Fibroblast of lung (primary cell): Measurements from ENCODE around the gene SLIT3.

Experiments
- CTCF ChIP-seq, 2 donors: IDR thresholded peaks in 1 of 2; conservative IDR thresholded peaks in 1 of 2; 1 replicate in 1 of 2; 2 replicates in 1 of 2; pipeline ENCODE4 v1.5.1; 2011 to 2012; ENCODE audit warnings: low read length in 2 of 2, control low read depth in 1 of 2, inconsistent platforms in 1 of 2, low read depth in 1 of 2, mild to moderate bottlenecking in 1 of 2
- EZH2 ChIP-seq: IDR thresholded peaks from 2 replicates; pipeline ENCODE4 v1.5.1; 2012; ENCODE audit warnings: low read length, control low read depth, mild to moderate bottlenecking; ENCODE audit errors: missing control alignments

- TF ChIP-seq CTCF (conservative IDR thresholded peaks at IDR 0.05 in 1 of 2, IDR thresholded peaks at IDR 0.05 in 1 of 2; ENCODE audit: low read depth in 1 of 2, low read length in 2 of 2) (no peak), EZH2 (no peak)
Observed at GRCh38 chr5:168932400-168933189, 368.3 kb downstream of the SLIT3 start.
